Skin of body (tissue), 2 donors: Measurements from ENCODE around the gene PRDM2. TPM values are rescaled to one million over a fixed set of nuclear protein-coding genes. Genes with fewer than 3 reads are reported as not detected.
"Not testable (repeated sequence)": the region's sequence is repeated elsewhere in the genome, so short reads cannot be mapped to it uniquely, and the experiment has no call there.

Experiments
- DNase-seq: peaks from one replicate; lab custom pipeline; 2025; lab: John Stamatoyannopoulos, UW
- total RNA-seq: library from RNA; depleted of rRNA; stranded (reverse); fragments of >200 nt; gene quantifications from one replicate; pipeline ENCODE4 v1.2.3, GENCODE V29; 2014

The PRDM2 gene
- 36.9 TPM for total RNA-seq

GRCh38 chr1:13699936-13700520 is at the start of gene PRDM2:
Gene PRDM2 (plus strand): TSS chr1:13700188. CDS start chr1:13715606, 15,418 bp downstream.
- peak; percentile 35 for DNase-seq

GRCh38 chr1:13651279-13651678 is 48.7 kb upstream of the PRDM2 start:
- no peak for DNase-seq

GRCh38 chr1:13652238-13652637 is 47.8 kb upstream of the PRDM2 start:
- DNase-seq: no peak

- no peak for DNase-seq
These were observed 38.4 kb upstream of the PRDM2 start for GRCh38 chr1:13661539-13661938.

- DNase-seq: no peak
These were observed 37.5 kb upstream of the PRDM2 start for GRCh38 chr1:13662493-13662892.

- DNase-seq: no peak
These were observed 36.0 kb upstream of the PRDM2 start for GRCh38 chr1:13663969-13664368.

GRCh38 chr1:13664451-13664850 is 35.5 kb upstream of the PRDM2 start:
- DNase-seq: no peak

- DNase-seq: no peak
These were observed 33.7 kb upstream of the PRDM2 start for GRCh38 chr1:13666317-13666716.

GRCh38 chr1:13667691-13668090 is 32.3 kb upstream of the PRDM2 start:
- no peak for DNase-seq

GRCh38 chr1:13674377-13674776 is 25.6 kb upstream of the PRDM2 start:
- DNase-seq: no peak

- DNase-seq: peak; percentile 75
These were observed 24.8 kb upstream of the PRDM2 start for GRCh38 chr1:13675151-13675651.

- DNase-seq: no peak
These were observed 22.1 kb upstream of the PRDM2 start for GRCh38 chr1:13677896-13678295.

- DNase-seq: no peak
These were observed 20.3 kb upstream of the PRDM2 start for GRCh38 chr1:13679651-13680050.

- not testable (repeated sequence) for DNase-seq
These were observed 19.4 kb upstream of the PRDM2 start for GRCh38 chr1:13680609-13681008.

- DNase-seq: no peak
These were observed 18.1 kb upstream of the PRDM2 start for GRCh38 chr1:13681921-13682320.

- DNase-seq: no peak
These were observed 17.5 kb upstream of the PRDM2 start for GRCh38 chr1:13682444-13682843.

GRCh38 chr1:13683206-13683605 is 16.8 kb upstream of the PRDM2 start:
- DNase-seq: no peak

- no peak for DNase-seq
These were observed 12.8 kb upstream of the PRDM2 start for GRCh38 chr1:13687151-13687715.

GRCh38 chr1:13693094-13693493 is 6.9 kb upstream of the PRDM2 start:
- not testable (repeated sequence) for DNase-seq

GRCh38 chr1:13694886-13695684 is 4.9 kb upstream of the PRDM2 start:
- no peak for DNase-seq

- no peak for DNase-seq
These were observed 2.2 kb upstream of the PRDM2 start for GRCh38 chr1:13697738-13698137.

GRCh38 chr1:13699510-13699909 is 478 bp upstream of the PRDM2 start:
- no peak for DNase-seq
